ENCODE data around the gene TEPSIN.

TEPSIN gene

GRCh38 chr17:81188491-81188840 lies 50.4 kb downstream of the TEPSIN start:
- Histone ChIP-seq H2AFZ (ENCODE audit: low read depth, low read length) (no peak overlapping the region), H3K27me3 (ENCODE audit: insufficient read depth, low read length, poor library complexity) (no peaks in the 10 kb centered on the region), H3K9me3 (ENCODE audit: insufficient read depth, low read length, severe bottlenecking) (no peaks in the 10 kb centered on the region), H3K9ac (ENCODE audit: low read depth, low read length) (no peak overlapping the region), H3K4me3 (ENCODE audit: low read depth in 1 of 2, low read length in 2 of 2) (no peak overlapping the region), H3K36me3 (ENCODE audit: insufficient read depth, low read length) (peaks cover 30% of the 10 kb centered on the region), H4K20me1 (ENCODE audit: insufficient read depth, low read length) (no peaks in the 10 kb centered on the region; the same call in 1 of the 2 replicates), H3K4me1 (ENCODE audit: insufficient read depth, low read length) (no peaks in the 10 kb centered on the region), H3K4me2 (ENCODE audit: insufficient read depth, low read length) (no peak overlapping the region), H3K79me2 (ENCODE audit: insufficient read depth, low read length) (no peaks in the 10 kb centered on the region), H3K27ac (ENCODE audit: low read length) (no peak overlapping the region)
- no peak for DNase-seq
- no peak for ATAC-seq (ENCODE audit: insufficient read depth, low read depth)
- no peak for TF ChIP-seq CTCF (IDR thresholded peaks at IDR 0.05; ENCODE audit: borderline replicate concordance, extremely low read depth, low read length, poor library complexity, severe bottlenecking)
- no peak for TF ChIP-seq EZH2 (IDR thresholded peaks at IDR 0.05; ENCODE audit: borderline replicate concordance, low read depth, low read length, severe bottlenecking)

- Histone ChIP-seq H3K9me3 (ENCODE audit: insufficient read depth, low read length, severe bottlenecking) (no peaks in the 10 kb centered on the region), H2AFZ (ENCODE audit: low read depth, low read length) (no peak overlapping the region), H3K79me2 (ENCODE audit: insufficient read depth, low read length) (no peaks in the 10 kb centered on the region), H3K9ac (ENCODE audit: low read depth, low read length) (no peak overlapping the region), H3K27me3 (ENCODE audit: insufficient read depth, low read length, poor library complexity) (no peaks in the 10 kb centered on the region), H3K36me3 (ENCODE audit: insufficient read depth, low read length) (peaks cover 27% of the 10 kb centered on the region), H3K27ac (ENCODE audit: low read length) (no peak overlapping the region), H3K4me1 (ENCODE audit: insufficient read depth, low read length) (no peaks in the 10 kb centered on the region), H4K20me1 (ENCODE audit: insufficient read depth, low read length) (no peaks in the 10 kb centered on the region; the same call in 1 of the 2 replicates), H3K4me2 (ENCODE audit: insufficient read depth, low read length) (no peak overlapping the region), H3K4me3 (ENCODE audit: low read depth in 1 of 2, low read length in 2 of 2) (no peak overlapping the region)
- TF ChIP-seq EZH2 (IDR thresholded peaks at IDR 0.05; ENCODE audit: borderline replicate concordance, low read depth, low read length, severe bottlenecking) (no peak), CTCF (IDR thresholded peaks at IDR 0.05; ENCODE audit: borderline replicate concordance, extremely low read depth, low read length, poor library complexity, severe bottlenecking) (no peak)
- DNase-seq (no peak), ATAC-seq (ENCODE audit: insufficient read depth, low read depth) (no peak)
These were observed 51.0 kb downstream of the TEPSIN start for GRCh38 chr17:81187586-81188490.

GRCh38 chr17:81187120-81187519 lies 51.7 kb downstream of the TEPSIN start:
- no peak overlapping the region for H3K4me2 ChIP-seq (ENCODE audit: insufficient read depth, low read length)
- peaks cover 27% of the 10 kb centered on the region for H3K36me3 ChIP-seq (ENCODE audit: insufficient read depth, low read length)
- no peak overlapping the region for H3K4me3 ChIP-seq (ENCODE audit: low read depth in 1 of 2, low read length in 2 of 2)
- H3K79me2 ChIP-seq (ENCODE audit: insufficient read depth, low read length) = no peaks in the 10 kb centered on the region
- no peaks in the 10 kb centered on the region; the same call in 1 of the 2 replicates for H4K20me1 ChIP-seq (ENCODE audit: insufficient read depth, low read length)
- ATAC-seq (ENCODE audit: insufficient read depth, low read depth) (no peak), DNase-seq (no peak)
- H3K4me1 ChIP-seq (ENCODE audit: insufficient read depth, low read length) = no peaks in the 10 kb centered on the region
- no peak overlapping the region for H3K9ac ChIP-seq (ENCODE audit: low read depth, low read length)
- H2AFZ ChIP-seq (ENCODE audit: low read depth, low read length) = no peak overlapping the region
- no peak for TF ChIP-seq CTCF (IDR thresholded peaks at IDR 0.05; ENCODE audit: borderline replicate concordance, extremely low read depth, low read length, poor library complexity, severe bottlenecking)
- no peak for TF ChIP-seq EZH2 (IDR thresholded peaks at IDR 0.05; ENCODE audit: borderline replicate concordance, low read depth, low read length, severe bottlenecking)
- H3K9me3 ChIP-seq (ENCODE audit: insufficient read depth, low read length, severe bottlenecking) = no peaks in the 10 kb centered on the region
- no peak overlapping the region for H3K27ac ChIP-seq (ENCODE audit: low read length)
- no peaks in the 10 kb centered on the region for H3K27me3 ChIP-seq (ENCODE audit: insufficient read depth, low read length, poor library complexity)

Measured in DND-41 (cell line).